NCI-H446 treated with DMSO at 0.1 percent for 48 hours (cell line): Measurements from ENCODE around the gene RILP.
A peak's percentile ranks its signal among the peaks of the same experiment; 100 is the strongest.
"Not testable (repeated sequence)": the region's sequence is repeated elsewhere in the genome, so short reads cannot be mapped to it uniquely, and the experiment has no call there.

Source experiments
- DNase-seq: peaks from one replicate; lab custom pipeline; 2025; lab: John Stamatoyannopoulos, UW

The RILP gene

GRCh38 chr17:1649844-1650501 lies at the start of gene RILP:
Gene RILP, minus strand, starts transcription at chr17:1649866. Its CDS starts 62 bp downstream, at chr17:1649804.
- no peak for DNase-seq

- DNase-seq: no peak
These were observed 48.0 kb upstream of the RILP start for GRCh38 chr17:1697681-1698080.

- no peak for DNase-seq
These were observed 45.7 kb upstream of the RILP start for GRCh38 chr17:1695365-1695764.

GRCh38 chr17:1693339-1693738 lies 43.7 kb upstream of the RILP start:
- no peak for DNase-seq

- no peak for DNase-seq
These were observed 41.0 kb upstream of the RILP start for GRCh38 chr17:1690544-1691221.

- DNase-seq: not testable (repeated sequence)
These were observed 38.7 kb upstream of the RILP start for GRCh38 chr17:1688405-1688804.

- no peak for DNase-seq
These were observed 36.4 kb upstream of the RILP start for GRCh38 chr17:1686086-1686485.

GRCh38 chr17:1684378-1685189 lies 34.9 kb upstream of the RILP start, which contains the start of gene PRPF8:
Gene PRPF8, minus strand, starts transcription at chr17:1684867. Its CDS starts 296 bp downstream, at chr17:1684571.
- DNase-seq: peak; percentile 90

- no peak for DNase-seq
These were observed 33.8 kb upstream of the RILP start for GRCh38 chr17:1683459-1683858.

GRCh38 chr17:1676401-1676800 lies 26.7 kb upstream of the RILP start:
- DNase-seq: no peak

- DNase-seq: no peak
These were observed 23.5 kb upstream of the RILP start for GRCh38 chr17:1673041-1673785.

- not testable (repeated sequence) for DNase-seq
These were observed 14.3 kb upstream of the RILP start for GRCh38 chr17:1663934-1664333.

GRCh38 chr17:1661045-1661444 lies 11.4 kb upstream of the RILP start:
- no peak for DNase-seq

- no peak for DNase-seq
These were observed 8.4 kb upstream of the RILP start for GRCh38 chr17:1658100-1658499.

GRCh38 chr17:1653735-1654134 lies 4.1 kb upstream of the RILP start:
- DNase-seq: no peak

- DNase-seq: not testable (repeated sequence)
These were observed 3.1 kb upstream of the RILP start for GRCh38 chr17:1652794-1653193.

- no peak for DNase-seq
These were observed 1.8 kb upstream of the RILP start for GRCh38 chr17:1651559-1651844.

GRCh38 chr17:1650731-1651558 lies 1.3 kb upstream of the RILP start:
- no peak for DNase-seq

GRCh38 chr17:1648963-1649843 lies 463 bp downstream of the RILP start:
- peak; percentile 22 for DNase-seq
